T-helper 22 cell (primary cell): ENCODE results near the gene ARHGAP9.
"Not testable (repeated sequence)": the region's sequence is repeated elsewhere in the genome, so short reads cannot be mapped to it uniquely, and the experiment has no call there.

Experiments
- DNase-seq: peaks from one replicate; pipeline ENCODE4 v3.0.0-alpha.2; 2020; ENCODE audit warnings: low read depth

The ARHGAP9 gene

DNA sequence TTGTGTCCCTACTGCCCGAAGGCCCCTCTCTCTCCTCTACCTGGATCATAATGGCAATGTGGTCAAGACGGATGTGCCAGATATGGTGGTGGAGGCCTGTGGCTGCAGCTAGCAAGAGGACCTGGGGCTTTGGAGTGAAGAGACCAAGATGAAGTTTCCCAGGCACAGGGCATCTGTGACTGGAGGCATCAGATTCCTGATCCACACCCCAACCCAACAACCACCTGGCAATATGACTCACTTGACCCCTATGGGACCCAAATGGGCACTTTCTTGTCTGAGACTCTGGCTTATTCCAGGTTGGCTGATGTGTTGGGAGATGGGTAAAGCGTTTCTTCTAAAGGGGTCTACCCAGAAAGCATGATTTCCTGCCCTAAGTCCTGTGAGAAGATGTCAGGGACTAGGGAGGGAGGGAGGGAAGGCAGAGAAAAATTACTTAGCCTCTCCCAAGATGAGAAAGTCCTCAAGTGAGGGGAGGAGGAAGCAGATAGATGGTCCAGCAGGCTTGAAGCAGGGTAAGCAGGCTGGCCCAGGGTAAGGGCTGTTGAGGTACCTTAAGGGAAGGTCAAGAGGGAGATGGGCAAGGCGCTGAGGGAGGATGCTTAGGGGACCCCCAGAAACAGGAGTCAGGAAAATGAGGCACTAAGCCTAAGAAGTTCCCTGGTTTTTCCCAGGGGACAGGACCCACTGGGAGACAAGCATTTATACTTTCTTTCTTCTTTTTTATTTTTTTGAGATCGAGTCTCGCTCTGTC lies 22.8 kb downstream of the ARHGAP9 start:
- DNase-seq = no peak

DNA sequence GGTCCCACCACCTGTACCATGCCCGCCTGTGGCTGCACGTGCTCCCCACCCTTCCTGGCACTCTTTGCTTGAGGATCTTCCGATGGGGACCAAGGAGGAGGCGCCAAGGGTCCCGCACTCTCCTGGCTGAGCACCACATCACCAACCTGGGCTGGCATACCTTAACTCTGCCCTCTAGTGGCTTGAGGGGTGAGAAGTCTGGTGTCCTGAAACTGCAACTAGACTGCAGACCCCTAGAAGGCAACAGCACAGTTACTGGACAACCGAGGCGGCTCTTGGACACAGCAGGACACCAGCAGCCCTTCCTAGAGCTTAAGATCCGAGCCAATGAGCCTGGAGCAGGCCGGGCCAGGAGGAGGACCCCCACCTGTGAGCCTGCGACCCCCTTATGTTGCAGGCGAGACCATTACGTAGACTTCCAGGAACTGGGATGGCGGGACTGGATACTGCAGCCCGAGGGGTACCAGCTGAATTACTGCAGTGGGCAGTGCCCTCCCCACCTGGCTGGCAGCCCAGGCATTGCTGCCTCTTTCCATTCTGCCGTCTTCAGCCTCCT lies 23.4 kb downstream of the ARHGAP9 start:
- DNase-seq = no peak

DNA sequence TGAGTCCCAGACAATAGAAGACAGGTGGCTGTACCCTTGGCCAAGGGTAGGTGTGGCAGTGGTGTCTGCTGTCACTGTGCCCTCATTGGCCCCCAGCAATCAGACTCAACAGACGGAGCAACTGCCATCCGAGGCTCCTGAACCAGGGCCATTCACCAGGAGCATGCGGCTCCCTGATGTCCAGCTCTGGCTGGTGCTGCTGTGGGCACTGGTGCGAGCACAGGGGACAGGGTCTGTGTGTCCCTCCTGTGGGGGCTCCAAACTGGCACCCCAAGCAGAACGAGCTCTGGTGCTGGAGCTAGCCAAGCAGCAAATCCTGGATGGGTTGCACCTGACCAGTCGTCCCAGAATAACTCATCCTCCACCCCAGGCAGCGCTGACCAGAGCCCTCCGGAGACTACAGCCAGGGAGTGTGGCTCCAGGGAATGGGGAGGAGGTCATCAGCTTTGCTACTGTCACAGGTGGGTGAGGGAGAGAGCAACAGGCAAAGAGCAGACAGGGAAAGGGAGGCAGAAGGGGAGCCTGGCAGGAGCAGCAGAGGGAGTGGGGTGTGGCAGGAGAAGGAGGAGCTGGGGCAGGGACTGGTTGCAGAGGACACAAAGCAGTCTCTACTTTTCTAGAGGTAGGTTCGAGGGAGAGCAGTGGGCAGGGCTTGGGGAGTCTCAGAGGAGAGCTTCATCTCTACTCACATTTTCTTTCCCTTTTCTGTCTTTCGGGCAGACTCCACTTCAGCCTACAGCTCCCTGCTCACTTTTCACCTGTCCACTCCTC lies 24.1 kb downstream of the ARHGAP9 start:
- DNase-seq = no peak

DNA sequence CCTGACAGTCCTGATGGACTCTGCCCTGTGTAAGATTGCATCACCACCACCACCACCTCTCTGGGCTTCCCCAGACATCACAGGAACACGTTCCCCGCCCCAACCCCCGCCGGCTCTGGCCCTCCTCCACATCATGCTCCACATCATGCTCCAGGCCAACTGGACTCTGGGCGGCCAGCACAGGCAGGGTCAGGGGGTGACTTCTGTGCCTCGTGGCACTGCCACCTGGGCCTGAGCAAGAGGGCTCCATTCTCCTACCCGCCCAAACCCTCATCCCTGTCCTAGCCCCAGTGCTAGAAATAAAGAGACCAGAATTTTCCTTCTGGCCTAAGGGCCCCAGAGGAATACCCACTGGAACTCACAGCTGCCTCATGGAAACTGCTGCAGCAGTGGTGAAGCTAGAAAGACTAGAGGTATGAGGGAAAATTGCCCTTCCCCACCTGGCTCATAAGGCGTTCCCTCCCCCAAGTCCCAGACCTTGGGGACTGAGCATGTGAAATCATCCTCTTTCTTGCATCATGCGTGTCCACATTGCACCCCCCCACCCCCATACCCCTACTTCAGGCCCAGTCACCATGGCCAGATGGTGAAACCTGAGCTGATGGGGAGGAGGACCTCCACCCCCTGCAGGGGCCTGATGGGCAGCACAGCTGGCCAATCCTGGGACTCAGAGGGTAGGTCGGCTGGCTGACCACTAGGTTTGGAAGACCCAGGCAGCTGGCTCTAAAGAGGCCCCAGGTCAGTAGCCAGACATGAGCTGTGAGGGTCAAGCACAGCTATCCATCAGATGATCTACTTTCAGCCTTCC lies 24.9 kb downstream of the ARHGAP9 start, which contains the start of gene INHBE:
Gene INHBE, plus strand, starts transcription at position 742 of the 808 bp plus-strand sequence. CDS start 230 bp downstream, outside the sequence.
- DNase-seq = no peak

DNA sequence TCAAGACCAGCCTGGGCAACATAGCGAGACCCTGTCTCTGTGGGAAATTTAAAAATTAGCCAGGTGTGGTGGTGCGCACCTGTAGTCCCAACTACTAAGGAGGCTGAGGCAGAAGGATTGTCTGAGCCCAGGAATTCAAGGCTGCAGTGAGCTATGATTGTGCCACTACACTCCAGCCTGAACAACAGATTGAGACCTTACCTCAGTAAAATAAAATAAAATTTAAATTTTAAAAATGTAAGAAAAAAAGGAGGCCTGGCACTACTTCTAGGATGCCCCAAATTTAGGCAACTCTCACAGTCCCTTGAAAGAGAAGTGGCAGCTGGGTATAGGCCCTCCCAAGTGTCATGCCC lies 25.5 kb downstream of the ARHGAP9 start:
- DNase-seq = no peak

DNA sequence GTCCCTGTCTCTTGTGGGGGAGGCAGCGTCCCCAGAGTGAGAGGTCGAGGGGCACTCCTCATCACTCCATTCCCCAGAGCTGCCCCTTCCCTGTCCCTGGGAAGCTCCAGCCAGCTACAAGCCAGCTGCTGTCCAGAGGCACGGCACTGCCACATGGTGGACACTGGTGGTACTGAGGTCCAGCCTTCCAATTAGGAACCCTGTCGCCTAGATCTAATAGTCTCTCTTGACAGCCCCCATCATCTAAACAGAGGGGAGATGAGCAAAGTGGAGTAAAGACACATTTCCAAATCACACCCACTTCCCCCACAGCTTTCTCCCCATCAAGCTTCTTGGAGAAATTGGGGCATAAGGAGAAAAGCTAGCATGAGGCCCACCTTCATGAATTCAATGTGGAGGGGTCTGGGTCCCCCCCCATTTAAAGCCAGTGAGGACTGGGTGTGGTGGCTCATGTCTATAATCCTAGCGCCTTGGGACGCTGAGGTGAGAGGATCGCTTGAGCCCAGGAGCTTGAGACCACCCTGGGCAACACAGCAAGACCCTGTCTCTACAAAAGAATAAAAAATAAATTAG lies 26.6 kb downstream of the ARHGAP9 start:
- DNase-seq = no peak

DNA sequence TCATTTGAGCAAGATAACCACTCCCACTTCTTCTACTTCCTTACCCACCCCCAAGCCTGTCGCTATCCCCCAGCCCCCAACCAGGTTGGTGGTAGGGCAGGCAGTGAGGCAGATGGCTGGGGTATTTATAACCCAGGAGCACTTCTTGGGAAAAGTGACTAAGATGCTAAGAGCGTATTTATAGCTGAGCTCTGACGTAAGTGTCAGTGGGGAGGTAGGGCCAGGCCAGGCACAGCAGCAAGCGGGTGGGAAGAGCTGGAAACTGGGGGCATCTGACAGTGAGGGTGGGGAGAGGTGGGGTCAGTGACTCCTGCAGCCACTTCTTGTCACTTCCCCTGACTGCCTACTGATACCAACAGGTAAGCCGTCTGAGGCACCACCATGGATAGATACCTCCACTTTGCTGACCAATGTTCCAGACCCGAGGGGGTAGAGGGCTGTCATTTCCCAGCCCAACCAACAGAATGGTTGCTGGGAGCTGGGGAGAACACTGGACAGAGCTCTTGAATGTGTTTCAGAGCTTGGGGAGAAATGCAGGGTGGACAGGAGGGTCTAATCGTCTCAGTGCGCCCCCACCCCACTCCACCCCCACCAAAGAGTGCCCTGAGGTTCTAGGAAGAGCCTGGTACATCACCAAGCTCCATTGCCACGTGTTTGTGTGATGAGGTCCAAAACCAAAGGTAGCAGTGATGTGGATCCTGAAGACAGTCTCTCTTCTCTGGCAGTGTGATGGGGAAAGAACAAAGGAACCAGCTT lies 27.3 kb downstream of the ARHGAP9 start:
- DNase-seq = no peak

DNA sequence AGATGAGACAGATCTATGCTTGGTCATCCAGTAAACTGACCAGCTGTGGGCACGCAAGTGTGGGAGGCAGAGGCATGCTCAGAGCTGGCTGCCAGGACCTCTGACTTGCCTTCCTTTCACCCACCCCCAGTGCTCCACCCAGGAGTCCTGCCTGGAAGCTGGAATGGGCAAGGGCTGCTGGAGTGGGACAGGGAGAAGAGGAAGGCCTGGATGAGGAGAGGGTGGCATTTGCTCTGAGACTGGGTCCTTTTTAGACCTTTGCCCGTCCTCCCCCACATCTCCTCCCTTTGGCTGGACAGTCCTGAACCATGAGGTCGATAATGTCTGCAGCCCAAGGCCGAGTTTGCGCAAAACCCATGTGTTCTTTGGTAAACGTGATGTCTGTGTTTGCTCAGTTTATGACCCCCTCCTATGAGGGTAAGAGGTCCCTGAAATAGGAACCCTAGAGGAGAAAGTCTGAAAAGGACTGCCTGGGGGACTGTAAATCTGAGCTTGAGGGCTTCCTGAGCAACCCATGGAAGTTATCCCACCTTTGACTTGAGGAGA lies 28.4 kb downstream of the ARHGAP9 start:
- DNase-seq = no peak

DNA sequence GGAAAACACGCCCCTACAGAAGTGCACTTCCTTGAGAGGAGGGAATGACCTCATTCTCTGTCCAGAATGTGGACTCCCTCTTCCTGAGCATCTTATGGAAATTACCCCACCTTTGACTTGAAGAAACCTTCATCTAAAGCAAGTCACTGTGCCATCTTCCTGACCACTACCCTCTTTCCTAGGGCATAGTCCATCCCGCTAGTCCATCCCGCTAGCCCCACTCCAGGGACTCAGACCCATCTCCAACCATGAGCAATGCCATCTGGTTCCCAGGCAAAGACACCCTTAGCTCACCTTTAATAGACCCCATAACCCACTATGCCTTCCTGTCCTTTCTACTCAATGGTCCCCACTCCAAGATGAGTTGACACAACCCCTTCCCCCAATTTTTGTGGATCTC lies 29.6 kb downstream of the ARHGAP9 start:
- DNase-seq = no peak

DNA sequence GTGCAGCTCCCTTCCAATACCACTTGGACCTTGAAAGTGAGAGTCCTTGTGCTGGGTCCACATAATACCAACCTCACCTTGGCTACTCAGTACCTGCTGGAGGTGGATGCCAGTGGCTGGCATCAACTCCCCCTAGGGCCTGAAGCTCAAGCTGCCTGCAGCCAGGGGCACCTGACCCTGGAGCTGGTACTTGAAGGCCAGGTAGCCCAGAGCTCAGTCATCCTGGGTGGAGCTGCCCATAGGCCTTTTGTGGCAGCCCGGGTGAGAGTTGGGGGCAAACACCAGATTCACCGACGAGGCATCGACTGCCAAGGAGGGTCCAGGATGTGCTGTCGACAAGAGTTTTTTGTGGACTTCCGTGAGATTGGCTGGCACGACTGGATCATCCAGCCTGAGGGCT lies 30.3 kb downstream of the ARHGAP9 start:
- no peak for DNase-seq

DNA sequence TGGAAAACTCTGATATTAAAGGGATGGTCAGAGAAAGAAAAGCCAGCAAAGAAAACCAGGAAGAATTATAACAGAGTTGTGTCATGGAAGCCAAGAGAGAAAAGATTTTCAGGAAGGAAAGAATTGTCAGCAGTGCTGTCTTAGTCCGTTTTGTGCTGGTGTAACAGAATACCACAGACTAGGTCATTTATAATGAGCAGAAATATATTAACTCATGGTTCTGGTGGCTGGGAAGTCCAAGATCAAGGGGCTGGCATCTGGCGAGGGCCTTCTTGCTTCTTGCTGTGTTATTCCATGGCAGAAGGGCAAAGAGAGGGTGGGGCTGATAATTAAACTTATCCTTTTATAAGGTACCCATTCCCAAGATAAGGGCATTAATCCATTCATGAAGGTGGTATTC lies 31.0 kb downstream of the ARHGAP9 start:
- DNase-seq = no peak

DNA sequence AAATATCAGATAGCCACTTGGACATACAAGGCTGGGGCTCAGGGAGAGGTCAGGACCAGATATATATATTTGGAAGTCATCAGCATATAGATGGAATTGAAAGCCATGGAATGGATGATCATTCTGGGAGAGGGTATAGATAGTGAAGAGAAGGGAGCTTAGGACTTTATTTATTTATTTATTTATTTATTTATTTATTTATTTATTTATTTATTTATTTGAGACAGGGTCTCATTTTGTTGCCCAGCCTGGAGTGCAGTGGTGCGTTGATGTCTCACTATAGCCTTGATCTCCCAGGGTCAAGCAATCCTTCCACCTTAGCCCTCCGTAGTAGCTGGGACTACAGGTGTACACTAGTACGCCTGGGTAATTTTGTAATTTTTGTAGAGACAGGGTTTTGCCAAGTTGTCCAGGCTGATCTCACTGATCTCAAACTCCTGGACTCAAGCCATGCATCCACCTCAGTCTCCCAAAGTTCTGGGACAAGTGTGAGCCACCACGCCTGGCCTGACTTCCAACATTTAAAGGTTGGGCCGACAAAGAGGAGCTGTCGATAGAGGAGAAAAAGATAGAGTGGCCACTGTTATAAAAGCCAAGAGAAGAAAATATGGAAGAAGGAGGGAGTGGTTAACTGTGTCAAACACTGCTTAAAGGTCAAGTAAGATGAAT lies 33.2 kb downstream of the ARHGAP9 start:
- no peak for DNase-seq

DNA sequence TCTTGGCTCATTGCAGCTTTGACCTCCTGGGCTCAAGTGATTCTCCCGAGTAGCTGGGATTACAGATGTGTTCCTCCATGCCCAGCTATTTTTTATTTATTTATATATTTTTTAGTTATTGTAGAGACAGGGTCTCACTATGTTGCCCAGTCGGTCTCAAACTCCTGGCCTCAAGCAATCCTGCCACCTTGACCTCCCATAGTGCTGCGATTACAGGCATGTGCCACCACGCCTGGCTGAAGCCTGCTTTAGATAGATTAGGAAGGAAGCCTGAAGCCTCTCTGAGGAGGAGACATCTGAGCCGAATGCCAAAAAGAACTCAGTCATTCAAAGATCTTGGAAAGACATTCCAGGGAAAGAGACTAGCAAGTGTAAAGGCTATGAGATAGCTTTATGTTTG lies 34.9 kb downstream of the ARHGAP9 start:
- no peak for DNase-seq

DNA sequence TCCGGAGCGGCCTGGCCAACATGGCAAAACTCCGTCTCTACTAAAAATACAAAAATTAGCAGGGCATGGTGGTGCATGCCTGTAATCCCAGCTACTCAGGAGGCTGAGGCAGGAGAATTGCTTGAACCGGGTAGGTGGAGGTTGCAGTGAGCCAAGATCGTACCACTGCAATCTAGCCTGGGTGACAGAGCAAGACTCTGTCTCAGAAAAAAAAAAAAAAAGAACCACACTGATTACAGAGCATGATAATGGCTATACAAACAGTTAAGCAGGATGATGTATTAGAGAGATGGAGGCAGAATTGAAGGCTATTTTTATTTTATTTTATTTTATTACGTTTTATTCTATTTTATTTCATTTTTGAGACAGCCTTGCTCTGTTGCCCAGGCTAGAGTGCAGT lies 35.3 kb downstream of the ARHGAP9 start:
- not testable (repeated sequence) for DNase-seq

DNA sequence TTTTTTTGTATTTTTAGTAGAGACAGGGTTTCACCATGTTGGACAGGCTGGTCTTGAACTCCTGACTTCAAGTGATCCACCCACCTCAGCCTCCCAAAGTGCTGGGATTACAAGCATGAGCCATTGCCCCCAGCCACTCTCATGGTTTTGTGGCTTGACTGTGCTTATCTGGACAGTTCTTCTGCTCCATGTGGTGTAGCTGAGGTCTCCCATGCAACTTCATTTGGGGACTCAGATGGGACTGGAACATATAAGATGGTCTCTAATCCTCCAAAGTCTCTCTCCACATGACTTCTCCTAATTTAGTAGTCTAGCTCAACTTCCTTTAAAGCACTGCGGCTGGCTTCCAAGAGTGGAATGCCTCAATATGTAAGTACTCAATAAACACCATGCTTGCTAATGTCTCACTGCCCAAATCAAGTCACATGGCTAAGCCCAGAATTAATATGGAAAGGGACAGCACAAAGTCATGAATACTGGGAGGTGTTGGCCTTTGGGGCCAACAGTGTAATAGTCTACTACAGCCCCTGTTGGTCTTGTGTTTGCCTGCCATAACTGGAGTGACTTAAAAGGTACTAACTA lies 37.7 kb downstream of the ARHGAP9 start:
- DNase-seq = no peak

DNA sequence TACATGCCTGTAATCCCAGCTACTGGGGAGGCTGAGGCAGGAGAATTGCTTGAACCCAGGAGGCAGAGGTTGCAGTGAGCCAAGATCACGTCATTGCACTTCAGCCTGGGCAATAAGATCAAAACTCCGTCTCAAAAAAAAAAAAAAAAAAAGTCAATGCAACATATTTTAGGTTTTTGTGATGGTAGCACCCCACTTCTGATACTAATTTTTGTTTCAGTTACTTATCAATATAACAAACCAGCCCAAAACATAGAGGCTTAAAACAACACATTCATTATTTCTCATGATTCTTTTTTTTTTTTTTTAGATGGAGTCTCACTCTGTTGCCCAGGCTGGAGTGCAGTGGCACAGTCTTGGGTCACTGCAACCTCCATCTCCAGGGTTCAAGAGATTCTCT lies 38.3 kb downstream of the ARHGAP9 start:
- DNase-seq = not testable (repeated sequence)

DNA sequence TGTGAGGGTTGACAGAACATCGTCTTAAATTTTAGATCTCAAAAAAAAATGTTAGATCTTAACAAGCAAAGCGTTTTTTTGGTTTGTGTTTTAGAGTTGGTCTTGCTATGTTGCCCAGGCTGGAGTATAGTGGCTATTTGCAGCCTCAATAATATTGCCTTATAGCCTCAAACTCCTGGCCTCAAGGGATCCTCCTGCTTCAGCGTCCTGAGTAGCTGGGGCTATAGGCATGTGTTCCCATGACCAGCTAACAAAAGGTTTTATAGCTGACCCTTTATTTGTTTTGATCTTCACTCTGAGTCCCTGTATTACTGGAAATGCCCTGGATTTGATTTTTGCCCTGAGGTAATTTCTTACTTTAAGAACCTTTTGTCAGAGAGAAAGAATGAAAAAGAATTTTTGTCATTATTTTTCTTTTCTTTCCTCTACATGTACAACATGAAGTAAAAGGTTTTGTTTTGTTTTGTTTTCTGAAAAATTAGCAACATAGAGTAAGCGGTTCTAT lies 39.9 kb downstream of the ARHGAP9 start:
- no peak for DNase-seq

DNA sequence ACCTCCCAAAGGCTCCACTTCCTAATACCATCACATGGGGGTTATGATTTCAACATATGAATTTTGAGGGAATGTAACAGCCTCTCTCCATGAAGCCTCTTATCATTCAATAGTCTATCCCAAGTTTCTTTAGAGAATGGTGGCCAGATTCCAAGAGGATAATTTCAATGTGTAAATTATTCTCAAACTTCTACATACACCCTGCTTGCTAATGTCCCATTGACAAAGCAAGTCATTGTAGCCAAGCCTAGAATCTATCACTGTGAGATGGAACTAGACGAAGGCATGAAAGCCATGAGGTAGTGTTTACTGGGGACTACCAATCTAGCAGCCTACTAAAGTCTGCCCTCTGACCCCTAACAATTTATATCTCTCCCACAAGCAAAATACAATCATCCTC lies 41.3 kb downstream of the ARHGAP9 start:
- DNase-seq = no peak

DNA sequence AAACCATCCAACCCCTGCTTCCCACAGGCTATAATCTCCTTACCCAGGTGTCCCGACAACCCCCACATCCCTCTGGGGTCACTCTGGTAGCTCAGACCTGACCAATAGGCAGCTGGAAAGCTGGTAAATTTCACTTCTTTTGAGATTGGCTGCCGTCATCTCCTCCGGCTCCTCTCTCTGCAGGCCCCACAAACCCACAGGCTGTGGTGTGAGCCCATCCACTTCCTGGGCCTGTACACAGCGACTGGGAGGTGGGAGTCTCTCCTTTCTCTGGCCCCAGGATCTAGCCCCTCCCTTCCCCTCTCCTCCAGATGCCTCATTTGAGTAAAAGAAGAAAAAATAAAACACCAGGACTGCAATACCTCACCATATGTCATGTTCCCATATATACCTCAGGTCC lies 44.4 kb downstream of the ARHGAP9 start:
- no peak for DNase-seq
